HEK293 (cell line): Measurements from ENCODE around the gene DLG2.

Experiments used
- CTCF ChIA-PET: fragments of 350-600 bp; formaldehyde crosslinking; extraction: SDS; loops from one replicate; lab custom pipeline; 2021; ENCODE audit warnings: antibody characterized with exemption; lab: Yijun Ruan, JAX
- POLR2A ChIA-PET: fragments of 300-600 bp; formaldehyde crosslinking; extraction: SDS; loops from one replicate; lab custom pipeline; 2020; ENCODE audit warnings: antibody characterized with exemption, inconsistent platforms; lab: Yijun Ruan, JAX
- H3K27ac ChIP-seq: fragments of 200-500 bp; sonication (Bioruptor generic); 2 replicates; pipeline ENCODE4 v1.5.1; 2014; ENCODE audit warnings: low read depth, low read length, control low read depth, inconsistent platforms; ENCODE audit errors: extremely low read depth
- H3K36me3 ChIP-seq, 2 experiments: fragments of 200-500 bp in 1 of 2; sonication (Bioruptor generic) in 1 of 2; 1 replicate in 1 of 2; 2 replicates in 1 of 2; pipeline ENCODE4 v1.5.1; 2014 to 2017; ENCODE audit warnings: inconsistent platforms in 2 of 2, low read length in 2 of 2; ENCODE audit not compliant: control insufficient read depth in 2 of 2, insufficient read depth in 1 of 2
- H3K4me1 ChIP-seq: fragments of 200-500 bp; sonication (Bioruptor generic); 2 replicates; pipeline ENCODE4 v1.5.1; 2014; ENCODE audit warnings: mild to moderate bottlenecking, low read length, inconsistent platforms; ENCODE audit not compliant: control insufficient read depth, insufficient read depth
- H3K4me3 ChIP-seq: 2 replicates; pipeline ENCODE4 v1.5.1; 2011; ENCODE audit warnings: low read depth, mild to moderate bottlenecking, control low read depth, low read length, moderate library complexity
- H3K9me3 ChIP-seq: fragments of 200-500 bp; sonication (Bioruptor generic); 2 replicates; pipeline ENCODE4 v1.5.1; 2014; ENCODE audit warnings: low read depth, low read length, inconsistent platforms; ENCODE audit not compliant: control insufficient read depth, insufficient read depth
- HOXC10 ChIP-seq: sonication (generic); formaldehyde crosslinking; IDR thresholded peaks from 2 replicates; pipeline ENCODE4 v1.8.1; 2023; ENCODE audit warnings: mild to moderate bottlenecking, missing genetic modification reagents
- KLF16 ChIP-seq: fragments of 450-650 bp; formaldehyde crosslinking; IDR thresholded peaks from 2 replicates; pipeline ENCODE4 v1.5.1; 2017; ENCODE audit warnings: missing biosample characterization, missing genetic modification characterization
- SALL2 ChIP-seq: fragments of 450-650 bp; formaldehyde crosslinking; IDR thresholded peaks from 2 replicates; pipeline ENCODE4 v1.5.0; 2017; ENCODE audit warnings: missing biosample characterization, mild to moderate bottlenecking, missing genetic modification characterization, borderline replicate concordance
- SCRT2 ChIP-seq: fragments of 450-650 bp; formaldehyde crosslinking; IDR thresholded peaks from 2 replicates; pipeline ENCODE4 v1.5.1; 2016; ENCODE audit warnings: missing biosample characterization, missing genetic modification characterization
- SP2 ChIP-seq: fragments of 450-650 bp; formaldehyde crosslinking; IDR thresholded peaks from 2 replicates; pipeline ENCODE4 v1.5.1; 2016; ENCODE audit warnings: missing biosample characterization, missing genetic modification characterization
- YY1 ChIP-seq: fragments of 450-650 bp; formaldehyde crosslinking; IDR thresholded peaks from 2 replicates; pipeline ENCODE4 v1.5.1; 2018; ENCODE audit warnings: missing biosample characterization, missing genetic modification characterization
- ZFP41 ChIP-seq: fragments of 450-650 bp; formaldehyde crosslinking; IDR thresholded peaks from 2 replicates; pipeline ENCODE4 v1.5.1; 2016; ENCODE audit warnings: missing biosample characterization, missing genetic modification characterization, borderline replicate concordance
- ZNF202 ChIP-seq: fragments of 450-650 bp; formaldehyde crosslinking; IDR thresholded peaks from 2 replicates; pipeline ENCODE4 v1.5.1; 2016; ENCODE audit warnings: missing biosample characterization, missing genetic modification characterization, borderline replicate concordance
- ZNF211 ChIP-seq: fragments of 450-650 bp; formaldehyde crosslinking; IDR thresholded peaks from 2 replicates; pipeline ENCODE4 v1.5.1; 2016; ENCODE audit warnings: low read depth, missing biosample characterization, missing genetic modification characterization
- ZNF274 ChIP-seq, 2 experiments: fragments of 200-500 bp in 1 of 2; fragments of 450-650 bp in 1 of 2; sonication (Bioruptor generic) in 1 of 2; formaldehyde crosslinking in 1 of 2; IDR thresholded peaks; 2 replicates each; pipeline versions ENCODE4 v1.5.1 to v1.6.1; 2014 to 2016; ENCODE audit warnings: borderline replicate concordance in 1 of 2, inconsistent platforms in 1 of 2, low read length in 1 of 2, missing biosample characterization in 1 of 2, missing genetic modification characterization in 1 of 2
- ZNF354C ChIP-seq: fragments of 450-650 bp; formaldehyde crosslinking; IDR thresholded peaks from 2 replicates; pipeline ENCODE4 v1.5.1; 2016; ENCODE audit warnings: missing biosample characterization, missing genetic modification characterization, low read depth, borderline replicate concordance
- ZNF394 ChIP-seq: fragments of 450-650 bp; formaldehyde crosslinking; IDR thresholded peaks from 2 replicates; pipeline ENCODE4 v1.5.1; 2016; ENCODE audit warnings: missing biosample characterization, missing genetic modification characterization, mild to moderate bottlenecking, moderate library complexity, borderline replicate concordance
- ZNF561 ChIP-seq: fragments of 450-650 bp; IDR thresholded peaks from 2 replicates; pipeline ENCODE4 v1.5.1; 2018; ENCODE audit warnings: missing biosample characterization, missing genetic modification characterization, borderline replicate concordance
- ZNF654 ChIP-seq: fragments of 450-650 bp; formaldehyde crosslinking; IDR thresholded peaks from 2 replicates; pipeline ENCODE4 v1.5.1; 2016; ENCODE audit warnings: low read depth, missing biosample characterization, missing genetic modification characterization
- TF ChIP-seq, protein P1 (sequence below): fragments of 450-650 bp; formaldehyde crosslinking; IDR thresholded peaks from 2 replicates; pipeline ENCODE4 v1.5.1; 2017; ENCODE audit warnings: missing biosample characterization, missing genetic modification characterization
- TF ChIP-seq, protein P2 (sequence below): fragments of 450-650 bp; formaldehyde crosslinking; IDR thresholded peaks from 2 replicates; pipeline ENCODE4 v1.5.1; 2016; ENCODE audit warnings: missing biosample characterization, missing genetic modification characterization
- TF ChIP-seq, protein P3 (sequence below): fragments of 450-650 bp; formaldehyde crosslinking; conservative IDR thresholded peaks from 2 replicates; pipeline ENCODE4 v1.5.1; 2016; ENCODE audit warnings: low read depth, missing biosample characterization, missing genetic modification characterization

DLG2 gene

DNA sequence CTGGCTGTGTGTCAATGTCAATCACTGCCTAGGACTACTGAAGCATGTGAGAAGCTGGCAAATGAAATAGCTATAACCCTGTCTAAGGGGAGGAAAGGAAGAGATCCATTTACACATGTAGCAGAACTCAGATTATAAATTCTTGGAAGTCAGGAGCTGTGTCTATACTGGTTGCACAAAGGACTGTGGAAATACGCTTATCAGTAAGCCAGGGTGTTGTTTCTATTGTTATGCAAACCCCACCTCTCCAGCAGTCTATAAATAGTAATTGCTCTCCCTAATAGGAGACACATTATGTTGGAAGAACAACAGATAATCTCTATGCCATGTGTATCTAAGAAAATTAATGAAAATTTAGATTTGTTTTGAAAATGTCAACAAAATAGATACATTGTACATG lies 1647.6 kb downstream of the DLG2 start:
- no peak overlapping the region for H3K27ac ChIP-seq
- no peaks in the 10 kb centered on the region for H3K36me3 ChIP-seq
- TF ChIP-seq YY1 (tag by site-specific recombination) (no peak), ZNF202 (tag by site-specific recombination) (no peak), SP2 (tag by site-specific recombination) (no peak), ZNF274 (IDR thresholded peaks at IDR 0.05; ENCODE audit: low read length) (no peak), ZNF274 (tag by site-specific recombination; IDR thresholded peaks at IDR 0.05; ENCODE audit: borderline replicate concordance) (no peak), HOXC10 (CRISPR knock-in tag) (no peak), KLF16 (tag by site-specific recombination) (no peak), ZNF394 (tag by site-specific recombination) (no peak), ZNF354C (tag by site-specific recombination) (no peak)
- TF ChIP-seq, protein P1, sequence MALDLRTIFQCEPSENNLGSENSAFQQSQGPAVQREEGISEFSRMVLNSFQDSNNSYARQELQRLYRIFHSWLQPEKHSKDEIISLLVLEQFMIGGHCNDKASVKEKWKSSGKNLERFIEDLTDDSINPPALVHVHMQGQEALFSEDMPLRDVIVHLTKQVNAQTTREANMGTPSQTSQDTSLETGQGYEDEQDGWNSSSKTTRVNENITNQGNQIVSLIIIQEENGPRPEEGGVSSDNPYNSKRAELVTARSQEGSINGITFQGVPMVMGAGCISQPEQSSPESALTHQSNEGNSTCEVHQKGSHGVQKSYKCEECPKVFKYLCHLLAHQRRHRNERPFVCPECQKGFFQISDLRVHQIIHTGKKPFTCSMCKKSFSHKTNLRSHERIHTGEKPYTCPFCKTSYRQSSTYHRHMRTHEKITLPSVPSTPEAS (tag by site-specific recombination), result no peak
- TF ChIP-seq, all 188 proteins: peak for 0
- ChIA-PET POLR2A (no interaction called here), CTCF (no interaction called here)
- H3K9me3 ChIP-seq, result no peaks in the 10 kb centered on the region
- no peak overlapping the region for H3K4me3 ChIP-seq
- H3K4me1 ChIP-seq, result no peaks in the 10 kb centered on the region

DNA sequence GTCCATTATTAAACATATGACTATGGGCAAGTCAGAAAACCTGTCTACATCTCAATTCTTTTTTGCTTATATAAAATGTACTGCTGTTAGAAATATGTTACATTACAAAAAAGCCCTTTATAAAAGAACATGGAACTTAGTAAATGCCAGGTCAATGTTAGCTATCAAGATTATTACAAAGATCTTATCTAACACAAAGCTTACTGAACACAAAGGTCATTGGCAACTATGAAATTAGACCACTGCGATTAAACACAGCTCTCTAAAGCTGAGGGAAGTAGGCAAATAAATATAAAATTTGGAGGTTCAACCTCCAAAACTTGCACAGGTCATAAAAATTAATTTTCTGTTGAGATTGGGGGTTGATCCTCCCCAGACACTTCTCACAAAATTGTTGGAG lies 1648.2 kb downstream of the DLG2 start:
- H3K4me3 ChIP-seq, result no peak overlapping the region
- H3K9me3 ChIP-seq, result no peaks in the 10 kb centered on the region
- H3K27ac ChIP-seq, result no peak overlapping the region
- TF ChIP-seq SALL2 (tag by site-specific recombination) (no peak), ZNF211 (tag by site-specific recombination) (no peak), ZFP41 (no peak)
- CTCF ChIA-PET, result no interaction called here
- H3K36me3 ChIP-seq, result no peaks in the 10 kb centered on the region
- POLR2A ChIA-PET, result no interaction called here
- no peaks in the 10 kb centered on the region for H3K4me1 ChIP-seq

DNA sequence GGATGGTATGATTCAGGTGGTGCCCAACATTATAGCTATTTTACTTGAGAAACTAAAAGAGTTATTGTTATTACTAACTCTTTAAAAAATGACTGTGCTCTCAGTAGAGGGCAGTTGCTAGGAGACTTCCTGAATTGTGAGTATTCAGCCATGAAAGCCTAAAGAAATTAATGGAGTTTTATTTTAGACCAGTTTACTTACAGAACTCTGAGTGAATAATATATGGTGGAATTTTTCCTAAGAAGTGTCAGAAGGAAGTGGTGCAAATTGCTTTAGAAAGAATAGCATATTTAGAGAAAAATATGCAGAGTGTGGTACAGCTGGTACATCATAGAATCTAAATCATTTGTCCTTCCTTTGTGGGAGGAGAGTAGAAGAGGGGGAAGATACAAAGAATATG lies 1651.1 kb downstream of the DLG2 start:
- no peaks in the 10 kb centered on the region for H3K4me1 ChIP-seq
- no peak overlapping the region for H3K4me3 ChIP-seq
- no peaks in the 10 kb centered on the region for H3K9me3 ChIP-seq
- no peak overlapping the region for H3K27ac ChIP-seq
- POLR2A ChIA-PET, result no interaction called here
- CTCF ChIA-PET, result interaction anchor here (0.7 kb wide), 1 partner anchor 341 kb away, joined by 5 read pairs; no protein-coding TSS in a partner anchor
- no peaks in the 10 kb centered on the region for H3K36me3 ChIP-seq
- TF ChIP-seq, protein P2, sequence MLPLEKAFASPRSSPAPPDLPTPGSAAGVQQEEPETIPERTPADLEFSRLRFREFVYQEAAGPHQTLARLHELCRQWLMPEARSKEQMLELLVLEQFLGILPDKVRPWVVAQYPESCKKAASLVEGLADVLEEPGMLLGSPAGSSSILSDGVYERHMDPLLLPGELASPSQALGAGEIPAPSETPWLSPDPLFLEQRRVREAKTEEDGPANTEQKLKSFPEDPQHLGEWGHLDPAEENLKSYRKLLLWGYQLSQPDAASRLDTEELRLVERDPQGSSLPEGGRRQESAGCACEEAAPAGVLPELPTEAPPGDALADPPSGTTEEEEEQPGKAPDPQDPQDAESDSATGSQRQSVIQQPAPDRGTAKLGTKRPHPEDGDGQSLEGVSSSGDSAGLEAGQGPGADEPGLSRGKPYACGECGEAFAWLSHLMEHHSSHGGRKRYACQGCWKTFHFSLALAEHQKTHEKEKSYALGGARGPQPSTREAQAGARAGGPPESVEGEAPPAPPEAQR (tag by site-specific recombination), result no peak
- TF ChIP-seq ZNF561 (tag by site-specific recombination) (no peak), ZNF654 (no peak), SCRT2 (tag by site-specific recombination) (no peak)
- TF ChIP-seq, protein P3, sequence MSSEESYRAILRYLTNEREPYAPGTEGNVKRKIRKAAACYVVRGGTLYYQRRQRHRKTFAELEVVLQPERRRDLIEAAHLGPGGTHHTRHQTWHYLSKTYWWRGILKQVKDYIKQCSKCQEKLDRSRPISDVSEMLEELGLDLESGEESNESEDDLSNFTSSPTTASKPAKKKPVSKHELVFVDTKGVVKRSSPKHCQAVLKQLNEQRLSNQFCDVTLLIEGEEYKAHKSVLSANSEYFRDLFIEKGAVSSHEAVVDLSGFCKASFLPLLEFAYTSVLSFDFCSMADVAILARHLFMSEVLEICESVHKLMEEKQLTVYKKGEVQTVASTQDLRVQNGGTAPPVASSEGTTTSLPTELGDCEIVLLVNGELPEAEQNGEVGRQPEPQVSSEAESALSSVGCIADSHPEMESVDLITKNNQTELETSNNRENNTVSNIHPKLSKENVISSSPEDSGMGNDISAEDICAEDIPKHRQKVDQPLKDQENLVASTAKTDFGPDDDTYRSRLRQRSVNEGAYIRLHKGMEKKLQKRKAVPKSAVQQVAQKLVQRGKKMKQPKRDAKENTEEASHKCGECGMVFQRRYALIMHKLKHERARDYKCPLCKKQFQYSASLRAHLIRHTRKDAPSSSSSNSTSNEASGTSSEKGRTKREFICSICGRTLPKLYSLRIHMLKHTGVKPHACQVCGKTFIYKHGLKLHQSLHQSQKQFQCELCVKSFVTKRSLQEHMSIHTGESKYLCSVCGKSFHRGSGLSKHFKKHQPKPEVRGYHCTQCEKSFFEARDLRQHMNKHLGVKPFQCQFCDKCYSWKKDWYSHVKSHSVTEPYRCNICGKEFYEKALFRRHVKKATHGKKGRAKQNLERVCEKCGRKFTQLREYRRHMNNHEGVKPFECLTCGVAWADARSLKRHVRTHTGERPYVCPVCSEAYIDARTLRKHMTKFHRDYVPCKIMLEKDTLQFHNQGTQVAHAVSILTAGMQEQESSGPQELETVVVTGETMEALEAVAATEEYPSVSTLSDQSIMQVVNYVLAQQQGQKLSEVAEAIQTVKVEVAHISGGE, result no peak
